Stimulated activated CD4-positive, alpha-beta T cell treated with anti-CD3 and anti-CD28 coated beads, Interleukin-12 subunit alpha, Interleukin-12 subunit beta, amount 100 ng/mL, for 4 hours (primary cell): ENCODE measurements around the gene PLEKHH1.

Source experiments
- DNase-seq: peaks from one replicate; pipeline ENCODE4 v3.0.0-alpha.2; 2020

Gene PLEKHH1

DNA sequence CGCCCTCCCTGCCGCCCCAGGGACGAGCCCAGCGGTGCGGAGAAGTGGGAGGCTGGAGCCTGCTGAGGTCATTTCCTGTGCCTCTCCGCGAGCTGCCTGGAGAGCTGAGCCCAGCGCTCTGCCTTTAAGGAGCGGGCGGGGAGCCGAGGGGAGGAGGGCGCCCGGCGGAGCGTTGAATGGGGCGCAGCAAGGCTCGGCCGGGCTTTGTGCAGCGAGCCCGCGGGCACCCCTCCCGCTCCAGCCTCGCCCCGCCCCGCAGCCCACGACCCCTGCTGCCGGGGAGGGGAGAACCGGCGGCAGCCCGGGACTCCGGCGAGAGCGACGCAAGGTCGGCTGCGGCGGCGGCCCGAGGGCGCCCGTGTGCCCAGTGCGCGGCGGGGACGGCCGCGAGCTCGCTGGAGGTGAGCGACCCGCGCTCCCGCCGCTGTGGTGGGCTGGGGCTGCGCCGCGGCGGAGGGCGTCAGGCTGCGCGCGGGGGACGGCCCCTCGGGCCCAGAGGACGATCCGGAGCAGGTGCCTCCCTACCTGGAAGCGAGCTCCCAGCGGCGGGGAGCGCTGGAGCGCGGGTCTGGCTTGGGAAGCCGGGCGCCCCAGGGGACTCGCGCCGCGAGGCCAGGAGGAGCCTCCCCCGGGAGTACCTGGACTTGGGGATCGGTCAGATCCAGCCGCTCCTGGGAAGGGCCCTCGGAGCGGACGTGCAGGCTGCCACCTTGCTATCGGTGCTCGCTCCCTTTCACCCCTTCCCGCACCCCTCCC is at the start of gene PLEKHH1:
PLEKHH1 (plus strand) TSS at position 293 of the 756 bp plus-strand sequence. CDS start 8,578 bp downstream, outside the sequence.
- DNase-seq = peak; percentile 63

DNA sequence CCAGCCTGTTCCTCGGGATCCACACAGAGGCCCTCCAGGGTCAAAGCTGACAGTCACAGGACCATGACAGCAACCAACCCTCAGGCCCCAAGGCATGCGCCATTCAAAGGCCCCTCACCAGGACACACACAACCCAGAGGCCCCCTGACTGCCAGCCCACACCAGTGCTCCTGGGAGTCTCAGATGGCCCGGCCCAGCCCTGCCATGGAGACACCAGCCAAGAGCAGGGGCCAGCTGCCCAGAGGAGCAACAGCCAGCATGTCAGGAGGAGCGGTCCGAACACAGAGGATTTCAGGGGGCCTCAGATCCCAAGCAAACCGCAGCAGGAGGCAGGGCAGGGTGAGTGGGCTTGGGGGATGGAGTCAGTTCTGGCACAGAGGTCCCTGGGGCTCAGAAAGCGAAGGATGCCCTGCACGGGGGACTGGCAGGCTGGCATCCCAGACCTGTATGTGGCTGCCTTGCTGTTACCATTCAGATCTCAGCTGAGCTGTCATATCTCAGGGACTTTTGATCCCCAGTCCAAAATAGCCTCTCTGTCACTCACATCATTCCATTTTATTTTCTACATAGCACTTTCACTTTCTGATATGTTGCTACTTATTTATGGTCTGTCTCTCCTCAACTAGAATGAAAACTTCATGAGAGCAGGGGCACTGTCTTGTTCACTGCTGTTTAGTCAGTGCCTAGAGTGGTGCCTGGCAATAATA is 49.4 kb upstream of the PLEKHH1 start:
- no peak for DNase-seq

DNA sequence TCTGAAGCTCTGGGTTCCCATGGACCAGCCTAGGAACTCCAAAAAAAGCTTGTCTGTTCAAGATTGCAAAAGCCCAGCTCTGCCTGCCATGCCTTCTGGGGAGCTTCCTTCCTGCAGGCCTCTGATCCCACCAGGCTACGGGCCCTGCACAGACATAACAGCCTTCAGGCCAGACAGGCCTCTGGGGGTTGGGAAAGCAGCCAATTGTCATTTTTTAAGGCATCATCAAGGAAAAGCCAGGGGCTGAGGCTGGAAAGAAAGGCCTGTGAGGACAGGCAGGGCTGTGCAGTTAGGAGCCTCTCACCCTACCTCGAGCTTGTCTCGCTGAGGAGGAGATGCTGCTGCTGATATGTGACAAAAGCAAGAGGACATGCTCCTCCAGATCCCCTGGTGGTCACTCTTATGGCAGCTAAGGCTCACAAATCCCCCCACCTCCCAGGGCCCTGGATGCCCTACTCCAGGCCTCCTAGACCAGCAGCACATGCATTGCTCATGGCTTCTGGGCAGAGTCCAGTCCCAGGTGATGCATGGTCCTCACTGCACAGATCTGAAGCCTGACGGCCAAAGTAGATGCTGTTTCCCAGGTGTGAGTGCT is 47.5 kb upstream of the PLEKHH1 start:
- no peak for DNase-seq

DNA sequence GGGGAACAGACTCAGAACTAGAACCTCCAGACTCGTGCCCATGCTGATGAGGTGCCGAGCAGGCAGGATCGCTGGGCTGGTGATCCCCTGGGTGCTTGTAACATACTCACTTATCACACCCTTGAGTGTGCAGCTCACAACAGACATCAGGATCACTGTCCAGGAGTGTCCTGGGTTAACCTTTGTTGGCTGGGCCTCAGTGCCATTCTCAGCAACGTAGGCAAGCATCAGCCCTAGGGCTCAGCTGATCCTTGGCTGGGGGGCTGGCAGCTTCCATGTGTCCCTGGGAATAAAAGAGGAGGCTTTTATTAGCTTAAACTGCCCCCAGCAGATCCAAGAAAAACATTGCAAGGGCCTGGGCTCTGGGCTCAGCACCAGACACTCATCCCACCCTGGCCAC is 46.2 kb upstream of the PLEKHH1 start:
- no peak for DNase-seq

DNA sequence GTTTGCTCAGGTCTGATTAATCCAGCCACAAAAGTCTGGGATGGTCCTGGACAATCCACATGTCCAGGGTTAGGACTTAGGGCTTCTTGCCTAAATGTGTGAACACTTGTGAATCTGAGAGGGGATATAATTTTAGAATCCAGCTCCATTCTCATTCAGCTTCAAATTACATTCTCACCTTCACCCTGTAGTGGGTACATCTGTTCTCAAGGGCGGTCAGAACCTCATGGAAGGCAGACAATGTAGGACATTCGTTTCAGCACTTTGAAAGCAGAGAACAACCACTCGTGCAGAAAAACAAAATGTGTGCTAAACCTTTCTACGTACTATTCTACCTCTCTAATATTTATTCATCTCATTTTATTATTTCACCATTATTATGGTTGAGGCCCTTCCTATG is 45.8 kb upstream of the PLEKHH1 start:
- no peak for DNase-seq

GRCh38 chr14:67487937-67488893 is 44.9 kb upstream of the PLEKHH1 start, which contains the start of gene TMEM229B:
Gene TMEM229B (minus strand): TSS chr14:67488721. CDS start chr14:67473923, 14,798 bp downstream.
- DNase-seq = peak; percentile 49

GRCh38 chr14:67490196-67490595 is 42.9 kb upstream of the PLEKHH1 start:
- DNase-seq = no peak

DNA sequence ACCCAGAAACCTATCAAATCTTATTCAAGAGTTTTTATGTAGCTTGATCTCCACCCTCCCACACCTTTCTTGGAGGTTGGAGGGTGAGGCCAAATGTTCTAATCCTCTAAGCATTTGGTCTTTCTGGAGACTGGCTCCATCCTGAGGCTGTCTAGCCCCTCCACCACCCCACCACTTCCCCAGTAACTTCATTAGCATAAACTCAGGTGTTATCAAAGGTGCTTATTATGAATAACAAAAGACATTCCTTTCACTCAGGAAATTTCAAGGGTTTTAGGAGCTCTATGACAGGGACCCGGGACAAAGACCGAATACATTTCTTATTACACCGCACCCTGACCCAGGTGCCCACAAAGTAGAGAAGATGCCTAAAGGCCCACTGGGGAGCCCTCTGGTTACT is 41.8 kb upstream of the PLEKHH1 start:
- DNase-seq = no peak

- no peak for DNase-seq
Measured at GRCh38 chr14:67491741-67492507, 41.2 kb upstream of the PLEKHH1 start.

DNA sequence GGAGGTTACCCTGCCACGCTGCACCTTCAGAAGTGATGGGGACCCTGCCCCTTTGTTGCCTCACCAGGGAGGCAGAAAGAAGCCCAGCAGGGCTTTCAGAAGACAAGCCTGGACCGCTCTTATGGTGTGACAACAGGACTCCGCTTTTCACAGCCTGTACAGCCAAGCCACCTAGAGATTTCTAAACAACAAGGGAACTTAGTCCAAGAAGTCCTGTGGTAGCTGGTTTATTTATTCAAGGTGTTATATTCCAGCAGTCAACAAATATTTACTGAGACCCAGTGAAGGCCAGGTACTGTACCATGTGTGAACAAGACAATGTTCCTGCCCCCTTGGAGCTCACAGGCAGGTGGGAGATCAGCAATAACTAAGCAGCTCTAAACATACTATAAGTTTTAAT is 40.6 kb upstream of the PLEKHH1 start:
- DNase-seq = no peak

DNA sequence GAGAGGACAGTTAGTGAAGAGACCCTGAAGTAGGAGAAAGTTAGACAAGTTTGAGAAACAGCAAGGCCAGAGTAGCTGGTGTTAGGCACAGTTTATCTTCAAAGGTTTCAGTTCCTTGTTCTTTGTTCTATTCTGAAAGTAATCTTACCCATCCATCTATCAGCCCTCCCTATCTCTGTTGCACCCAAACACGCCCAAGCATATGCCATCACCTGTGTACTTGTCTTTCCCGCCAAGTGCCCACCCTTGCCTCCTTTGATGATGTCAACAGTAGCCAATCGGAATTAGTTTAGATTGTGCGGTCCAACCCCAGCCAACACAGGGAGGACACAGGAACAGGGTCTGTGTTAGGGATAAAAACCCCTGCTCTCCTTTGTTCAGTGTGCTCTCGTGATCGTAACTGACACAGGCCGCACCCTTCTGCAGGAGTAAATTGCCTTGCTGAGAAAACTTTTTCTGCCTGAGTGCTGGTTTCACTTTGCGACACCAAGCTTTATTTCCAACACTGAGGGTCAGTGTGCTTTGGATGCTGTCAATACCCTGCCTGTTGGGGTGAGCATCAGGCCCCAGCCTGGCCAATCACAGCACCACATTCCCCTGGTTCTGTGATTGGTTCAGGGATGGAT is 39.9 kb upstream of the PLEKHH1 start:
- DNase-seq = no peak

GRCh38 chr14:67495827-67496226 is 37.3 kb upstream of the PLEKHH1 start:
- DNase-seq = no peak

DNA sequence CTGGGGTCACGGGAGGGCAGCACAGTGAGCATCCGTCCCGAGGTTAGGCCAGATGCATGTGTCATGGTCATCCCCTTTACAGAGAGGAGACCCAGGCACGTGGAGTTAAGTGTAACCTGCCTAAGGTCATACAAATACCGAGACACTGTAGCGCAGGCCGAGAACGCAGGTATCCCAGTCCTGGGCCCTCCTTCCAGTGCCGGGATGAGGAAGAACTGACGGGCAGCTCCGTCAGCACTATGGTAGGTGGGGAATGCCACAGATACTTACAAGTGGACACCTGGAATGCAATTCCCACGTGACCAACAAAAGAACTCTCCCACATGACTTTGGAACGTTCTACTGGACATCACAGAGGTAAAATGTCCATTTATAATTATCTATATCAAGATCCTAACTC is 35.9 kb upstream of the PLEKHH1 start:
- no peak for DNase-seq

DNA sequence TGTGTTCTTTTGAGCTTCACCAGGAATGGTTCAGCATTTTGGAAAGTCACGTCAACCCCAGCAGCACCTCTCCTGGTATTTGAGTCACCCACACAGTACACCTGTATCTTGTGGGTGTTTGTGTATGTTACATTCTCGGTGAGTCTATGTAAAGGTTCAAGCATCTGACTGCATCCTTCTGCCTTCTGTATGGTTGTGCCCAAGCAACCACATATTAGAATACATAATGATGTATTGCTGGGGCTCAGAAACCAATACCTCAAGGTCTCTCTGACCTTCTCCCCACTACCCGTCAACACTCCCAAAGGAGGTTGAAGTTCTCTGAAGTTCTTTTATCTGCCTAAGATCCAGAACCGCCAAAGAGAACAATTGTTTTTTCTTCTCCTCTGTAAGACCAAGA is 35.4 kb upstream of the PLEKHH1 start:
- DNase-seq = no peak

DNA sequence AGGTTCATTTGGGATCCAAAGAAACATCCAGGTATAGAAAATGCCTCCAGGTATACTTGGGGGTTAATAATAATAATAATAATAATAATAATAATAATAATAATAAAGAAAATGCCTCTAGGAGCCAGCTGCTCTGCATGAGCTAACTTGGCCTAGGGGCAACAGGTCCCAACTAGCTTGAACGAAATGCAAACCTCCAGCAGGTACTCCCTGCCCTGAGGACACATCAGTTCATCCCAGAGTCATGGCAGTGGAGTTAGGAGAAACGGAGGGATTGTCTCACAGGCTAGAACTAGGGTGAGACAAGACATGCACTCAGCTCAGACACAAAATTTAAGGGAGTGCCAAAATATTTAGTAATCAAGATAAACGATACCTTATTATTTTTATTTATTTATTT is 32.1 kb upstream of the PLEKHH1 start:
- DNase-seq = no peak

- no peak for DNase-seq
Measured at GRCh38 chr14:67501670-67502069, 31.4 kb upstream of the PLEKHH1 start.

DNA sequence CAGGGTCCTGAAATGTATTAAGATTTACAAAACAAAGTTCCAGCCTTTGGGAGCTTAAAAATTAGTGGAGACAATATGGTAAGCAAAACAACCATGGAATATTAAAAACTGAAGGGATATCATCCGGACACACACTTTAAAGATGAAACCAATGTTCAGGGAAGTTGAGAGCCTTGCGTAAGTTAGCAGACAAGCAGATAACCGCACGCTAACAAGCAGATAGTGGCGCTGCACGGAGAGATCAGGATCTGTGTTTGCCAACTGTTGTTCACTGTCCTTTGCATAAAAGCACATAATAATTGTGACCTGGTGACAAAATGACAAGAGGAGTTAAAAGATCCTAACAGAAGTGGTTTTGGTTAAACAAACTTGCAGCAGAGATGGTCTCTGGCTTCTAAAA is 30.2 kb upstream of the PLEKHH1 start:
- no peak for DNase-seq

DNA sequence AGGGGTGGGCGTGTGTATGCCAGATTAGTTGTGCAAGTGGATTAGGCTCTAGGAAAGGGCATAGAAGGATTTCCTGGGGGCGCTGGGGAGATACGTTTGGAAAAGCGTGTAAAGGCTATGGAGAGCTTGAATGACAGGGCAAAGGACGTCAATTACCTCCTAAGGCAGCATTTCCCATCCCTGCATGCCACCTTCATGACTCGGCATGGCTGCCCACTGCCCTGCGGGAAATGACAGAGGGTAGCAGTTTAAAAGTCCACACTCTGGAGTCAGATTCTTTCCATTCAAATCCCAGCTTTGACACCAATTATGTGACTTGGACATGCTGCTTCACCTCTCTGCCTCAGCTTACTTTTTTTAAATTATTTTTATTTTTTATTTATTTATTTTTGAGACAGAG is 29.8 kb upstream of the PLEKHH1 start:
- DNase-seq = no peak

GRCh38 chr14:67505254-67505653 is 27.8 kb upstream of the PLEKHH1 start:
- no peak for DNase-seq

DNA sequence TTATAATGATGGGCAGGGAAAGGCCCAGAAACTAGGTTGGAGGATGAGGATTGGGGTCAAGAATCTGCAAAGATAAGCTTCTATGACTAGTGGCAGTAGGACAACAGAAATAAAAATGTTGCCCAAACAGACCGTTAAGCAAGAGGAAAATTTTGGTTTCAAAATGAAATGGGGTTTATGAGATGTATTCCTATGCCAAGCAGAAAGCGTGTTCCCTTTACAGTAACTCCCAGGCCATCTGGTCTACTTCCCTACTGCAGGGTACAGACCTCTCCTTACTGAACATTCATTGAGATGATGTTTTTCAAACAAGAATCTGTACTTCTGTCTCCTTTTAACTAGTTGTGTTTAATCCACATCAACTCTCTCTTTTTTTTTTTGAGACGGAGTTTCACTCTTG is 24.1 kb upstream of the PLEKHH1 start:
- DNase-seq = no peak

- no peak for DNase-seq
Measured at GRCh38 chr14:67510121-67510520, 23.0 kb upstream of the PLEKHH1 start.

DNA sequence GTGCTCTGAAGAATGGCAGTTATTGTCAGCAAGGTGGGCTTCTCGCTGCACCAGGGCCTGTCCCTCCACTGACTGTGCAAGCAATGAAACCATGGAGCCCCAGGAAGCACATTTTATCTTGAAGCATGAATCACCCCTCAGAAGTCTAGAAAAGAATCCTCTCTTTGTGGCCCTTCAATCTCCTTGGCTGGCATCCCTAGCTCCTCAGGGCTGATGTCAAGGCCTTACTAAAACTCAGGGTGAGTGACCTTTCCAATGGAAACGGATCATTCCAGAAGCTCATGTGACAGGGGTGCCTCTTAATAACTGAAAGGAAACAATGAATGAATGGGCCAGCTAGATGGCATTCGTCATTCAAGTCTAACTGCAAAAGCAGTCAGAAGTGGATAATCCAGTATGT is 22.3 kb upstream of the PLEKHH1 start:
- no peak for DNase-seq
